EH (cell line): ENCODE results near the gene FCER2.

ENCODE experiments used
- DNase-seq: peaks from one replicate; pipeline ENCODE4 v3.0.0-alpha.2; 2015; ENCODE audit warnings: low read depth

FCER2 gene

GRCh38 chr19:7699417-7700401 lies 2.2 kb downstream of the FCER2 start:
- DNase-seq = no peak

DNA sequence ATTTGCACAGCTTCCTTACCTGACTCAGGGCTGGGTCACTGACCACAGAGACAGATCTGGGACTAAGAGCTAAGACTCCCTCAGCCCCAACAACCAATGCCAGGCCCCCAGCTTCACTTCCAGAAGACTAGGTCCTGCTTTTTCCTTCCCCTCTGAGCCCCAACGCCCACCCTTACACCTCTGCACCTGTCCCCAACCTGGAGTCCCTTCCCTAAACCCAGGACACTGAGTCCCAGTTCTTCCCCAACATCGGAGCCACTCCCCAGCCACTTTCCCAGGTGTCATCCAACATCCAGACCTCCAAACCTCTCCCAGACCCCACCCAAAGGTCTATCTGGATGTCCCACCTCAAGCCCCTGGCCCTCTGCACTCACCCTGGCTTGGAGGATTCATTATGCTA lies 2.9 kb downstream of the FCER2 start:
- no peak for DNase-seq

GRCh38 chr19:7698583-7698982 lies 3.3 kb downstream of the FCER2 start:
- no peak for DNase-seq

DNA sequence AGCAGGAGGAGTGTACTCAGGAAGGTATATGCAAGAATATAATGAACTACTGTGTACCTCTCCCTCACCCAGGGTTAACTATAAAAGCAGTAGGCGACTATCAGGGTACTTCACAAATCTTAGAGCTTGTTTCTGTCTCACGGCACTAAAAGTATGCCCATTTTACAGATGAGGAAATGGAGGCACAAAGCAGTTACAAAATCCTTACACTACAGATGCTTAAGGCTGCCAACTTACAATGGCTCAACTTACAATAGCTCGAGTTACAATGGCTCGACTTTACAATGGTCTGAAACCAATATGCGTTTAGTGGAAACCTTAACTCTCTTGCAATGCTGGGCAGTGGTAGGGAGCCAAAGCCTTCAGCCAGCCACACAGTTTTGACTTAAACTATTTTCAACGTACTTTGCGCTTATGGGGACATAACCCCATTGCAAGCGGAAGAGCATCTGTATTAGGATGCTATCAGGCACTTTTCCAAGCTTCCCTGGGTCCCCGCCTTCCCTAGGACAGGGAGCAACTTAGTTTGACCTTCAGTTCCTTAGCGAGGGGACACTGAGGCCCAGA lies 4.1 kb downstream of the FCER2 start:
- DNase-seq = no peak

DNA sequence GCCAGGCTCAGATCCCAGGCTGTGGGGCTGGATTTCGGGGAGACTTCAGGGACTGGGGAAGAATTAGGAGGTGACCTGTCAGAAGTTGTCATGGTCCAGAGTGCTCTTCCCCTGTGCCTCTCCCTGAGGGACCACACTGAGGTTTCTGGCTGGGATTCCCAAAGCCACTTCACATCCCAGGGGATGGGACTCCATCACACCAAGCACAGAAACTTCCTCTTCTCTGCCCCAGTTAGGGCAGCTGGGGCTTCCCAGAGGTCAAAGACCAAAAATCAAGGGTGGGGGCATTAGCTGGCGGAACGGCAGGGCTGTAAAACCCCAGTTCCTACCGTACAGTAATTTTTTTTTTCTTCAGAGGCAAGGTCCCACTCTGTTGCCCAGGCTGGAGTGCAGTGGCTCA lies 7.4 kb downstream of the FCER2 start:
- no peak for DNase-seq

DNA sequence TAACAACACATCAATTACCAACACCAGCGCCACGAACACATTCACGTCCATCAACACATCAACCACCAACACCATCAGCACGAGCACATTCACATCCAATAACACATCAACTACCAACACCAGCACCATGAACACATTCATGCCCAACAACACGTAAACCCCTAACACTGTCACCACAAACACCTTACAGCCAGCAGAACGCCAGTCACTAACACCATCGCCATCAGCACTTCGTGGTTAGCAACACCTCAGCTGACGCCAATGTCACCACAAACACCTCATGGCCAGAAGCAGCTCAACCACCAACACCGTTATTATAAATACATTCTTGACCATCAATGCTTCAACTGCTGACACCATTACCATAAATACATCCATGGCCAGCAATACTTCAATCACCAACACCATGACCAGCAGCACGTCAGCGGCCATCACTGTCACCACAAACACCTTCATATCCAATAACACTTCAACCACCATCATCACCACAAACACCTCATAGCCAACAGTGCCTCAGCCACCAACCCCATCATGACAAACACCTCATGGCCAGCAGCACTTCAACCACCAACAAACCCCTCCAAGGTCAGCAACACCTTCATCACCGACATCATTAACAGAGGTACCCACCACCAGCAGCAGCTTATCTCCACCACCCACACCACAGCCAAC lies 9.4 kb downstream of the FCER2 start:
- DNase-seq = no peak

DNA sequence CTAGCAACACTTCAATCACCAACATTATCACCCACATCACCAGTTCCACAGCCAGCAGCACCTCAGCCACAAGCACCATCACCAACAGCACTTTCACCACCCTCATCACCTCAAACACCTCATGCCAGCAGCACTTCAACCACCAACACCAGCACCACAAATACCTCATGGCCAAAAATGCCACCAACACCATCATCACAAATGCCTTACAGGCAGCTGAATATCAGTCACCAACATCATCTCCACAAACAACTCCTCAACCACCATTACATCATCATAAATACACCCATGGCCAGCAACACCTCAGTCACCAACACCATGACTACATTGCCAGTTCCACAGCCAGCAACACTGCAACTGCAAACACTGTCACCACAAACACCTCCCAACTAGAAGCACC lies 10.4 kb downstream of the FCER2 start:
- DNase-seq = no peak

GRCh38 chr19:7690779-7691258 lies 11.1 kb downstream of the FCER2 start:
- no peak for DNase-seq

GRCh38 chr19:7689165-7689564 lies 12.8 kb downstream of the FCER2 start:
- no peak for DNase-seq

DNA sequence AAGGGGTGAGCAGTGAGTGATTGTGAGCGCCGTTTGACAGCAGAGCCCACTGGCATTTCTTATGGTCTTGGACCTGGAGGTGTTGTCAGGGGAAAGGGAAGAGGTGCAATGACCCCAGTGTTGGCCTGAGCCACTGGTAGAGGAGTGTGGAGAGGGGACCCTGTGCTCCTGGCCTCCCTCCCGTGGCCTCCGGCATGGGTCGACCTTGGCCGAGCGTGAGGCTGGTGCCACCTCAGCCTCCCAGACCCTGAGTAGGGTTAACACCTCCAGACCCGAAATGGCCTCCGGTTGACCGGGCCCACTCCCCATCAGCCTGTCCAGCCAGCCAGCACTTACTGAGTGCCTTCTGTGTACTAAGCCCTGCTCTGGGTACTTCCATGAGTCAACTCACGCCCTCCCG lies 14.8 kb downstream of the FCER2 start:
- no peak for DNase-seq

DNA sequence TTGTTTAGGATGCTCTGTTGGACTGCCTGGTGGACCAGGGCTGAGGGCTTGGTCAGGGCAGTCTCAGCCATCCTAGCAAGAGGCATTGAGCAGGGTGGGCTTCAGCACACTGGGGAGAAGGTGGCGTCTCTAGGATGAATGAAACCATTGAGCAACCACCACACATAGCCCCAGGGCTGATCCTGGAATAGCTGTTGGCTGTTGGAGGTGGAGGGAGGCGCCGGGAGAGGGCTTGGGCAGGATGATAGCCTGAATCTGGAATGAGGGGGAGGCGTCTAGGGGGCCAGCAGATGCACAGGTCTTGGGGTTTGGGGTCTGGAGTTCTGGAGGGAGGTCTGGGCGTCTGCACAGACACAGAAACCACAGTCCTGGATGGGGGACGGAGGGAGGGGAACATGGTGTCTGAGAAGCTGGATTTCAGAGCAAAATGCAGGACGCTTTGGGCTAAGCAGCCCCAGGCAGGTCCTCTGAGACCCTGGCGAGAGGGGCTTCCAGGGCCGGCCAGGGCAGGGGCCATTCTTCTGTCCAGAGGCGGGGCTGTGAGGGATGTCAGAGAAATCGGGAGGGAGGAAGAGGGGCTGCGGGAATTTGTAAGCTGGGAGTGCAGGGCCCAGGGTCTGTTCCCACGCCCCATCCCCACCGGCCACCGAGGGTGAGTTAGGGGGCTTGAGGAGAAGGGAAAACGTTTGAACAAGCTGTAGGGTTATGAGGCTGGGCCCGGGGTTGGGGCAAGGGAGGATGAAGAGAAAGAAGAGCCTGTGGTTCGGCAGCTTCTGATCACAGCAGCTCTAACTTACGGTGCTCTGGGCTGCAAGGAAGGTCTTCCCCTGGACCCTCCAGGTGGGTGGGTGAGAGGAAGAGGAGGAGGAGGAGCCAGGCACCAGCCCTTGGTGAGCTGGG lies 16.1 kb downstream of the FCER2 start:
- DNase-seq = peak; percentile 14

DNA sequence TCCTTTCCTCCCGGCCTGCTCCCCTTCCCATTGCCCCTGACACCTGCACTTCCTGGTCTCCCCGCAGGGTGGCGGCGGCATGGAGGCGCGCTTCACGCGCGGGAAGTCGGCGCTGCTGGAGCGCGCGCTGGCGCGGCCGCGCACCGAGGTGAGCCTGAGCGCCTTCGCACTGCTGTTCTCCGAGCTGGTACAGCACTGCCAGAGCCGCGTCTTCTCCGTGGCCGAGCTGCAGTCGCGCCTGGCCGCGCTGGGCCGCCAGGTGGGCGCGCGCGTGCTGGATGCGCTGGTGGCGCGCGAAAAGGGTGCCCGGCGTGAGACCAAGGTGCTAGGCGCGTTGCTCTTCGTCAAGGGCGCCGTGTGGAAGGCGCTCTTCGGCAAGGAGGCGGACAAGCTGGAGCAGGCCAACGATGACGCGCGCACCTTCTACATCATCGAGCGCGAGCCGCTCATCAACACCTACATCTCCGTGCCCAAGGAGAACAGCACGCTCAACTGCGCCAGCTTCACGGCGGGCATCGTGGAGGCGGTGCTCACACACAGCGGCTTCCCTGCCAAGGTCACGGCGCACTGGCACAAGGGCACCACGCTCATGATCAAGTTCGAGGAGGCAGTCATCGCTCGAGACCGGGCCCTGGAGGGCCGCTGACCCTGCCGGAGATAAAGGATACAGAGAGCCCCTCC lies 19.6 kb downstream of the FCER2 start:
- DNase-seq = no peak

DNA sequence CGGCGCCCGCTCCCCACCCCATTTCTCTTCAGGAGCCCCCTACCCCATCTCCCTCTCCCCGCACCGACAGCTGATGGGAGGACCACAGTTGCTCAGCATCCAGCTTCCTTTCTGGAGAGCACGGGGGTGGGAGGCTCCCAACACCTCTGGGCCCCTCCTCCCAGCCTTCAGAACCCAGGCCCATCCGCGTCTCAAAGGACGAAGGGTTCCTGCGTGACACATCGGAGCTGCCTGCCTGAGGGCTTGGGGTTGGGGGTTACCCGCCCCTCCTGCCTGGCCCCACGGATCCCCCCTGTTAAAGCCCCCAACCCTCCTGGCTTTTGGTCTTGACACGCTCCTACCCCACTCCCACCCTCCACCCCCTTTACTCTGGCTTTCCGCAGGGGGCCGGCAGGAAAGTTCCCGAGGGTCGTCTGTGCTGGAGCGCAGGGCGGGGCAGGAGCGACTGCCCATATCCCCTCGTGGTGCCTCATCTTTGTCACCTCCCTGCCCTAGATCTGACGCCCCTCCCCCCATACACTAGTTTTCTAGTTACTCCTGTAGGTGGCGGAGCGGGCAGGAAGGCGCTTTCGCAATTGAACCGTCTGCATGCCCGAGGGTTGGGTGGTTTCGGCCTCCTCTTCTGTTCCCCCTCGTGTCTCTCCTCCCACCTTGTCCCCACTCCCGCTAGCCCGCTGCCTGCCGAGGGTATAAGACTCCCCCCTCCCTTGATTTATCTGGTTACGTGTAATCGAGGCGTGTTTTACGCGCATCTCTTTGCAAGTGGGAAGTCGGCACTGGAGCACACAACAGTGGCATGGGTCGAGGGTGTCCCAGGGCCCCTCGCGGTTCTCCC lies 20.4 kb downstream of the FCER2 start:
- DNase-seq = peak; percentile 81

DNA sequence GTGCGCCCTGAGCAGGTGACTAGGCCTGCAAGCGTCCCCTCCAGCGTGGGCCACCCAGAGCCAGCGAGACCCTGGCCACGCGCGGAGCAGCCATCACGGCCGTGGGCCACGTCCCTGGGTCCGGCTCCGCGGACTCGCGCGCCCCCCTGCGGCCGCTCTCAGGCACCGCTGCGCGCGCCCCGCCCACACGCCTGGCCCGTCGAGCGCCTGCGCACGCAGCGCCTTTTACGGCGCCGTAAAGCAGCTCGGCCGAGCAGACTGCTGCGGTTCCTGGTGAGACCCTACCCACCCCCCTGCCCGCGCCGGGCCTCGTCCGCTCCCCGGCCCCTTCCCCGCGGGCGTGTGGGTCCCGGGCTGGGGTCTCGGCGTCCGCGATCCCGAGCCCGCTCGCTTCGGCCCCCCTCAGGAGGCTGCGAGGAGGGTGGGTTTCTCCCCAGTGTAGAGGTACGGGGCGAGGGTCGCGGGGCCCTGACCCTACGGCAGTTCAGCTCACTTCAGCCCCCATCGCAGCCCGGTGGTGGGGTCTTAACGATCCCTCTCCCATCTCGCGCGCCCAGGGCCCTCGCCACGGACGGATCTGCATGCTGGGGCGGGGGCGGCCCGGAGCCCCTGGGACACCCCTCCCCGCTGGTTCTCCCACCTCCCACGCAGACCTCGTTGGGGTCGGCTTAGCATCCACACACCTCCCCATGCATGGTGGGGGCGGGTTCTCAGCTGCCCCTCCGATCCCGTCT lies 21.2 kb downstream of the FCER2 start, which contains the start of gene TRAPPC5:
TSS of gene TRAPPC5 (plus strand) at position 228 of the 734 bp plus-strand sequence. CDS start 1,421 bp downstream, outside the sequence.
- peak; percentile 80 for DNase-seq

- DNase-seq = no peak
Observed at GRCh38 chr19:7679771-7680605, 21.9 kb downstream of the FCER2 start.

GRCh38 chr19:7678971-7679751 lies 22.8 kb downstream of the FCER2 start:
- peak; percentile 8 for DNase-seq

DNA sequence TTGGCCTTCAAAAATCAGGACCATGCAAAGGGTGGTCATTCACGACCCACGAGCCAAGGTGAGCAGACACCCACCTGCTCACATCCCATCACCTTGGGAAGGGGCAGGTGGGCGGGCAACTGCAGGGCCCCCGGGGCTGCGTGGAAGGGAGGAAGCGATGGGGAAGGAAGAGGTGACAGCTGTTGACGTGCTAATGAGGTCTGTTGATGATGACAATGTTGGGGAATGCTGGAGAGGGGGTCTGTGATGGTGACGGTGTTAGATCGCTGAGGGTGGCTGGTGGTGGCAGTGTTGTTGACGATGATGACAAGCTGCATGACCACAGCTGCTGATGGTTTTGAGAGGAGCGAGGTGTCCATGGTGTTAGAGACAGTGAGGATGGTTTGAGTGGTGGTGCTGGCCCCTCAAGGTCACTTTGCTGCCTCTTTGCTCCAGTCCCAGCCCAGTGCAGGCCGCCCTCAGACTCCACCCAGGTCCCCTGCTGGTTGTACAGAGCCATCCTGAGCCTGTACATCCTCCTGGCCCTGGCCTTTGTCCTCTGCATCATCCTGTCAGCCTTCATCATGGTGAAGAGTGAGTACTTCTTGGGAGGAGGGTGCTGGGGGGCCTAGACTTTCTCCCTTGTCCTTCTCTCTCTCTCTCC lies 24.1 kb downstream of the FCER2 start:
- no peak for DNase-seq
